ENCODE results near the gene PIM1.
"Not testable (repeated sequence)": the region's sequence is repeated elsewhere in the genome, so short reads cannot be mapped to it uniquely, and the experiment has no call there.

Gene PIM1

GRCh38 chr6:37182736-37183590, 13.0 kb downstream of the PIM1 start:
- TF ChIP-seq POLR2A (IDR thresholded peaks at IDR 0.05; ENCODE audit: extremely low read depth, insufficient read length) (no peak), CTCF (IDR thresholded peaks at IDR 0.05; ENCODE audit: low read depth, low read length) (no peak), MYC (IDR thresholded peaks at IDR 0.05; ENCODE audit: low read depth, low read length) (peak; percentile 33; the same call in 1 of the 2 replicates)
- TF ChIP-seq, protein P1, sequence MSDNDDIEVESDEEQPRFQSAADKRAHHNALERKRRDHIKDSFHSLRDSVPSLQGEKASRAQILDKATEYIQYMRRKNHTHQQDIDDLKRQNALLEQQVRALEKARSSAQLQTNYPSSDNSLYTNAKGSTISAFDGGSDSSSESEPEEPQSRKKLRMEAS (IDR thresholded peaks at IDR 0.05; ENCODE audit: low read depth, low read length): peak; percentile 25; the same call in 1 of the 2 replicates
- DNase-seq (ENCODE audit: low read depth): peak; percentile 99
- H3K4me3 ChIP-seq (ENCODE audit: low read depth, low read length): no peak overlapping the region

DNA sequence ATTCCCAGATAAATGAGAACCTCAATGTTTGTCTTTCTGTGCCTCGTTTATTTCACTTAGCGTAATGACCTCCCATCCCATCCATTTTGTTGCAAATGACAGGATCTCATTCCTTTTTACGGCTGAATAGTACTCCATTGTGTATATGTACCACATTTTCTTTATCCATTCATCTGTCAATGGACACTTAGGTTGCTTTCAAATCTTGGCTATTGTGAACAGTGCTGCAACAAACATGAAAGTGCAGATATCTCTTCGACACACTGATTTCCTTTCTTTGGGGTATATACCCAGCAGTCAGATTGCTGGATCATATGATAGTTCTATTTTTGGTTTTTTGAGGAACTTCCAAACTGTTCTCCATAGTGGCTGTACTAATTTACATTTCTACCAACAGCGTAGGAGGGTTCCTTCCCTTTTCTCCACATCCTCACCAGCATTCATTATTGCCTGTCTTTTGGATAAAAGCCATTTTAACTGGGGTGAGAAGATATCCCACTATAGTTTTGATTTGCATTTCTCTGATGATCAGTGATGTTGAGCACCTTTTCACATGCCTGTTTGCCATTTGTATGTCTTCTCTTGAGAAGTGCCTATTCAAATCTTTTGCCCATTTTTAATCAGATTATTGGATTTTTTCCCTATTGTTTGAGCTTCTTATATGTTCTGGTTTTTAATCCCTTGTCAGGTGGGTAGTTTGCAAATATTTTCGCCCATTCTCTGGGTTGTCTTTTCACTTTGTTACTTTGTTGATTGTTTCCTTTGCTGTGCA, 16.2 kb downstream of the PIM1 start:
- not testable (repeated sequence) for H3K4me3 ChIP-seq (ENCODE audit: low read depth, low read length)
- peak; percentile 49 for DNase-seq (ENCODE audit: low read depth)

GRCh38 chr6:37187321-37188022, 17.5 kb downstream of the PIM1 start:
- no peak for DNase-seq (ENCODE audit: low read depth)
- H3K4me3 ChIP-seq (ENCODE audit: low read depth, low read length): no peak overlapping the region
- TF ChIP-seq CTCF (IDR thresholded peaks at IDR 0.05; ENCODE audit: low read depth, low read length) (no peak), MYC (IDR thresholded peaks at IDR 0.05; ENCODE audit: low read depth, low read length) (no peak), POLR2A (IDR thresholded peaks at IDR 0.05; ENCODE audit: extremely low read depth, insufficient read length) (no peak)
- TF ChIP-seq, protein P1 (IDR thresholded peaks at IDR 0.05; ENCODE audit: low read depth, low read length): no peak

DNA sequence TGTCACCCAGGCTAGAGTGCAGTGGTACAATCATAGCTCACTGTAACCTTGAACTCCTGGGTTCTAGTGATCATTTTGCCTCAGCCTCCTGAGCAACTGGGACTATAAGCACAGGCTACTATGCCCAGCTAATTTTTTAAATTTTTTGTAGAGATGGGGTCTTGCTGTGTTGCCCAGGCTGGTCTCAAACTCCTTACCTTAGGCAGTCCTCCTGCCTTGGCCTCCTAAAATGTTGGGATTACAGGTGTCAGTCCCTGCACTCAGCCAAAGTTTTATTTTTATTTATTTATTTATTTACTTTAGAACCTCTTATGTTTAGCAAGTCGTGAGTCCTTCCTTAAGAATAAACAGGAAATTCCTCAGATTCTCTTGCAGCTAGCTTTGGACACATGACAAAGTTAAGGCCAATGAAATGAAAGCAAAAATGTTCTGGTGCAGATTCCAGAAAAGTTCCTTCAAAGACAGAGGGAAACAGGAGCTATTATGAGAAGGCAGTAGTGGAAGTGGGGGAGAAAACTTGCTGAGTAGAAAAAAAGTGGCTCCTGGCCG, 19.1 kb downstream of the PIM1 start:
- TF ChIP-seq MYC (IDR thresholded peaks at IDR 0.05; ENCODE audit: low read depth, low read length): no peak
- TF ChIP-seq CTCF (IDR thresholded peaks at IDR 0.05; ENCODE audit: low read depth, low read length): no peak
- TF ChIP-seq, protein P1 (IDR thresholded peaks at IDR 0.05; ENCODE audit: low read depth, low read length): no peak
- TF ChIP-seq POLR2A (IDR thresholded peaks at IDR 0.05; ENCODE audit: extremely low read depth, insufficient read length): no peak
- DNase-seq (ENCODE audit: low read depth): no peak
- H3K4me3 ChIP-seq (ENCODE audit: low read depth, low read length): no peak overlapping the region

DNA sequence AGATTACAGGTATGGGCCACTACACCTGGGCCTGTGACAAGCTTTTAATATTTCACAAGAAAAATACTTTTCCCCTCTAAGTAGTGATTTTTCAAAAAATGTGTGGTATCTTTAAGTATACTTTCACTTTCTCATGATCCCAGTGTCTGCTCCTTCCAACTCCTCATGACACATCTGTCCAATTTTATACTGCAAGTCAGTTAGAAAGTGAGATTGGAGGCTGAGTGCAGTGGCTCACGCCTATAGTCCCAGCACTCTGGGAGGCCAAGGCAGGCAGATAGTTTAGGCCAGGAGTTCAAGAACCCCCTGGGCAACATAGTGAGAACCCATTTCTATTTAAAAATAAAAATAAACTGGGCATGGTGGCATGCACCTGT, 20.2 kb downstream of the PIM1 start:
- no peak for DNase-seq (ENCODE audit: low read depth)
- H3K4me3 ChIP-seq (ENCODE audit: low read depth, low read length): no peak overlapping the region
- TF ChIP-seq CTCF (IDR thresholded peaks at IDR 0.05; ENCODE audit: low read depth, low read length): no peak
- TF ChIP-seq, protein P1 (IDR thresholded peaks at IDR 0.05; ENCODE audit: low read depth, low read length): no peak
- TF ChIP-seq MYC (IDR thresholded peaks at IDR 0.05; ENCODE audit: low read depth, low read length): no peak
